Neuronal stem cell (in vitro differentiated cells): ENCODE measurements around the gene PLEKHA5.

Experiments used
- DNase-seq: peaks from one replicate; pipeline ENCODE4 v3.0.0-alpha.2; 2013; ENCODE audit warnings: low spot score
- H2AFZ ChIP-seq: one replicate; pipeline ENCODE4 v1.6.1; 2013; ENCODE audit warnings: mild to moderate bottlenecking, low read length, inconsistent platforms
- H2AK5ac ChIP-seq: 2 replicates; pipeline ENCODE4 v1.6.1; 2013; ENCODE audit warnings: low read depth, mild to moderate bottlenecking, inconsistent platforms, low read length, moderate library complexity, mixed read lengths
- H2BK120ac ChIP-seq: 2 replicates; pipeline ENCODE4 v1.6.1; 2013; ENCODE audit warnings: low read depth, mild to moderate bottlenecking, inconsistent platforms, low read length, moderate library complexity, mixed read lengths
- H2BK12ac ChIP-seq: one replicate; pipeline ENCODE4 v1.6.1; 2013; ENCODE audit warnings: low read length, inconsistent platforms
- H2BK15ac ChIP-seq: 2 replicates; pipeline ENCODE4 v1.6.1; 2013; ENCODE audit warnings: mild to moderate bottlenecking, low read length, inconsistent platforms, mixed read lengths
- H2BK5ac ChIP-seq: one replicate; pipeline ENCODE4 v1.6.1; 2013; ENCODE audit warnings: inconsistent platforms, mild to moderate bottlenecking, low read length, moderate library complexity
- H3K14ac ChIP-seq: one replicate; pipeline ENCODE4 v1.6.1; 2013; ENCODE audit warnings: low read length, inconsistent platforms
- H3K18ac ChIP-seq: 2 replicates; pipeline ENCODE4 v1.6.1; 2013; ENCODE audit warnings: low read length, inconsistent platforms
- H3K23ac ChIP-seq: 2 replicates; pipeline ENCODE4 v1.6.1; 2013; ENCODE audit warnings: low read depth, mild to moderate bottlenecking, mixed read lengths, low read length, inconsistent platforms; ENCODE audit not compliant: poor library complexity
- H3K27ac ChIP-seq: replicated peaks from 3 replicates; pipeline ENCODE4 v1.5.1; 2013; ENCODE audit warnings: low read length, inconsistent platforms
- H3K27me3 ChIP-seq, 3 experiments: 2 replicates each; pipeline ENCODE4 v1.6.1; 2013; ENCODE audit warnings: low read length in 3 of 3, mild to moderate bottlenecking in 2 of 3, inconsistent platforms in 1 of 3, low read depth in 1 of 3, mixed read lengths in 1 of 3, moderate library complexity in 1 of 3; ENCODE audit not compliant: control insufficient read depth in 3 of 3, insufficient read depth in 3 of 3
- H3K36me3 ChIP-seq, 2 donors: replicated peaks in 1 of 2; 2 replicates each; pipeline ENCODE4 v1.6.1; 2013; ENCODE audit warnings: low read length in 2 of 2; ENCODE audit not compliant: control insufficient read depth in 2 of 2, insufficient read depth in 2 of 2
- H3K4ac ChIP-seq: 2 replicates; pipeline ENCODE4 v1.6.1; 2013; ENCODE audit warnings: inconsistent platforms, mild to moderate bottlenecking, low read length, moderate library complexity
- H3K4me1 ChIP-seq, 2 donors: 1 replicate in 1 of 2; 2 replicates in 1 of 2; pipeline ENCODE4 v1.6.1; 2013; ENCODE audit warnings: low read length in 2 of 2, low read depth in 1 of 2; ENCODE audit not compliant: control insufficient read depth in 2 of 2, insufficient read depth in 1 of 2
- H3K4me2 ChIP-seq: one replicate; pipeline ENCODE4 v1.6.1; 2013; ENCODE audit warnings: mild to moderate bottlenecking, low read length, inconsistent platforms; ENCODE audit not compliant: insufficient read depth, poor library complexity, severe bottlenecking
- H3K4me3 ChIP-seq, 2 donors: 2 replicates each; pipeline ENCODE4 v1.5.1; 2013; ENCODE audit warnings: low read length in 2 of 2, mild to moderate bottlenecking in 2 of 2, inconsistent platforms in 1 of 2, moderate library complexity in 1 of 2
- H3K79me1 ChIP-seq: one replicate; pipeline ENCODE4 v1.6.1; 2013; ENCODE audit warnings: low read depth, mild to moderate bottlenecking, inconsistent platforms, low read length, moderate library complexity
- H3K9ac ChIP-seq: one replicate; pipeline ENCODE4 v1.6.1; 2013; ENCODE audit warnings: mild to moderate bottlenecking, low read depth, low read length, inconsistent platforms; ENCODE audit not compliant: poor library complexity
- H3K9me3 ChIP-seq, 2 donors: replicated peaks in 1 of 2; 2 replicates each; pipeline versions ENCODE3 to v1.6.1; 2013; ENCODE audit warnings: low read length in 2 of 2, mild to moderate bottlenecking in 2 of 2, inconsistent platforms in 1 of 2, low read depth in 1 of 2, mixed read lengths in 1 of 2, moderate library complexity in 1 of 2; ENCODE audit not compliant: control insufficient read depth in 2 of 2, insufficient read depth in 1 of 2
- H4K8ac ChIP-seq: one replicate; pipeline ENCODE4 v1.6.1; 2013; ENCODE audit warnings: low read depth, mild to moderate bottlenecking, inconsistent platforms, low read length, moderate library complexity
- H4K91ac ChIP-seq: one replicate; pipeline ENCODE4 v1.6.1; 2013; ENCODE audit warnings: low read length, low read depth, mild to moderate bottlenecking, inconsistent platforms; ENCODE audit not compliant: poor library complexity
- WGBS, 2 donors: extraction: QIAGEN DNeasy Blood & Tissue Kit; methylation state at CpG; one replicate each; pipeline ENCODE4 v1.1.7; 2013; ENCODE audit warnings: missing lambda C conversion rate in 2 of 2, mixed read lengths in 1 of 2; ENCODE audit not compliant: insufficient read length in 2 of 2, insufficient replicate concordance in 1 of 2; ENCODE audit errors: extremely low coverage in 2 of 2; 5-methylcytosine and 5-hydroxymethylcytosine counted together

The PLEKHA5 gene

GRCh38 chr12:19299765-19300164 is 170.2 kb downstream of the PLEKHA5 start:
- H3K14ac ChIP-seq = no peak overlapping the region
- no peak for DNase-seq
- H3K18ac ChIP-seq = no peak overlapping the region
- no peak overlapping the region for H2BK12ac ChIP-seq
- no peak overlapping the region for H2BK15ac ChIP-seq
- no peak overlapping the region for H3K4me3 ChIP-seq
- no peak overlapping the region for H3K23ac ChIP-seq
- H2AFZ ChIP-seq = no peak overlapping the region
- no peak overlapping the region for H3K4ac ChIP-seq
- no peaks in the 10 kb centered on the region for H3K9me3 ChIP-seq
- H2BK5ac ChIP-seq = no peak overlapping the region
- H3K36me3 ChIP-seq = peaks cover 5 to 48% of the 10 kb centered on the region in 2 donors
- no peak overlapping the region for H4K91ac ChIP-seq
- no peak overlapping the region for H3K9ac ChIP-seq
- no peak overlapping the region for H4K8ac ChIP-seq
- H3K79me1 ChIP-seq = no peaks in the 10 kb centered on the region
- H3K27ac ChIP-seq = no peak overlapping the region
- no peak overlapping the region for H3K4me2 ChIP-seq
- no peak overlapping the region for H2AK5ac ChIP-seq
- H3K27me3 ChIP-seq = no peaks in the 10 kb centered on the region
- WGBS, 2 donors = no CpG with 5 or more reads among the region's 3 CpGs
- H2BK120ac ChIP-seq = no peak overlapping the region
- H3K4me1 ChIP-seq = no peaks in the 10 kb centered on the region

GRCh38 chr12:19301223-19301622 is 171.7 kb downstream of the PLEKHA5 start:
- Histone ChIP-seq H2BK5ac (no peak overlapping the region), H3K9me3 (peaks cover 0 to under 1% of the 10 kb centered on the region in 2 donors), H2BK120ac (no peak overlapping the region), H4K8ac (no peak overlapping the region), H2AFZ (no peak overlapping the region), H3K9ac (no peak overlapping the region), H3K27ac (no peak overlapping the region), H3K36me3 (peaks cover 5 to 56% of the 10 kb centered on the region in 2 donors), H3K4me3 (no peak overlapping the region), H3K18ac (no peak overlapping the region), H3K14ac (no peak overlapping the region), H3K4ac (no peak overlapping the region), H3K4me1 (no peaks in the 10 kb centered on the region), H3K4me2 (no peak overlapping the region), H3K79me1 (peaks cover under 1% of the 10 kb centered on the region), H3K23ac (no peak overlapping the region), H2AK5ac (no peak overlapping the region), H3K27me3 (no peaks in the 10 kb centered on the region), H2BK15ac (no peak overlapping the region), H4K91ac (no peak overlapping the region), H2BK12ac (no peak overlapping the region)
- no peak for DNase-seq

GRCh38 chr12:19301688-19302087 is 172.2 kb downstream of the PLEKHA5 start:
- peaks cover 9 to 56% of the 10 kb centered on the region in 2 donors for H3K36me3 ChIP-seq
- H2BK15ac ChIP-seq = no peak overlapping the region

GRCh38 chr12:19302100-19302640 is 172.6 kb downstream of the PLEKHA5 start:
- H3K9me3 ChIP-seq = peaks cover 0 to 2% of the 10 kb centered on the region in 2 donors
- H3K4me3 ChIP-seq = no peak overlapping the region
- no peak overlapping the region for H3K23ac ChIP-seq
- no peak overlapping the region for H3K9ac ChIP-seq
- no peak overlapping the region for H2BK120ac ChIP-seq
- no peak for DNase-seq
- H3K79me1 ChIP-seq = peaks cover 3% of the 10 kb centered on the region
- peaks cover 8 to 56% of the 10 kb centered on the region in 2 donors for H3K36me3 ChIP-seq
- no peak overlapping the region for H3K27ac ChIP-seq
- no peak overlapping the region for H2AFZ ChIP-seq
- no peak overlapping the region for H3K14ac ChIP-seq
- H4K91ac ChIP-seq = no peak overlapping the region
- no peaks in the 10 kb centered on the region for H3K27me3 ChIP-seq
- no peak overlapping the region for H2BK5ac ChIP-seq
- H3K18ac ChIP-seq = no peak overlapping the region
- no peak overlapping the region for H2AK5ac ChIP-seq
- no peak overlapping the region for H3K4ac ChIP-seq
- H2BK12ac ChIP-seq = no peak overlapping the region
- no CpG with 5 or more reads among the region's 5 CpGs for WGBS, 2 donors
- H3K4me1 ChIP-seq = no peaks in the 10 kb centered on the region
- H4K8ac ChIP-seq = no peak overlapping the region
- H2BK15ac ChIP-seq = no peak overlapping the region
- no peak overlapping the region for H3K4me2 ChIP-seq

More at GRCh38 chr12:19301688-19302087, 172.2 kb downstream of the PLEKHA5 start:
- Histone ChIP-seq H3K4me3 (no peak overlapping the region), H4K8ac (no peak overlapping the region), H3K14ac (no peak overlapping the region), H3K4me2 (no peak overlapping the region), H3K27me3 (no peaks in the 10 kb centered on the region), H4K91ac (no peak overlapping the region), H2BK12ac (no peak overlapping the region), H3K4me1 (no peaks in the 10 kb centered on the region), H3K4ac (no peak overlapping the region), H3K23ac (no peak overlapping the region), H3K79me1 (peaks cover 3% of the 10 kb centered on the region), H3K9ac (no peak overlapping the region), H3K27ac (no peak overlapping the region), H3K9me3 (peaks cover 0 to 2% of the 10 kb centered on the region in 2 donors), H2BK5ac (no peak overlapping the region), H2AK5ac (no peak overlapping the region), H2BK120ac (no peak overlapping the region), H2AFZ (no peak overlapping the region), H3K18ac (no peak overlapping the region)
- WGBS, 2 donors = no CpG with 5 or more reads among the region's 1 CpG
- DNase-seq = no peak
